HFFc6 (cell line): ENCODE data around the gene ULBP2. TPM values are rescaled to one million over a fixed set of nuclear protein-coding genes. Genes with fewer than 3 reads are reported as not detected.
"Not testable (repeated sequence)": the region's sequence is repeated elsewhere in the genome, so short reads cannot be mapped to it uniquely, and the experiment has no call there.

Experiments used
- DNase-seq: peaks from one replicate; pipeline ENCODE4 v3.0.0-alpha.2; 2018
- H3K27ac Mint-ChIP-seq: 2 replicates; pipeline ENCODE4 v1.8.0; 2020; ENCODE audit warnings: mild to moderate bottlenecking, mixed read lengths
- H3K27me3 Mint-ChIP-seq: 2 replicates; pipeline ENCODE4 v1.8.0; 2021; ENCODE audit warnings: mild to moderate bottlenecking, moderate library complexity, mixed read lengths; ENCODE audit not compliant: insufficient read depth
- H3K36me3 Mint-ChIP-seq: 2 replicates; pipeline ENCODE4 v1.8.0; 2021; ENCODE audit warnings: low read depth, mixed read lengths
- H3K4me1 Mint-ChIP-seq: 2 replicates; pipeline ENCODE4 v1.8.0; 2020; ENCODE audit warnings: low read depth, mixed read lengths
- H3K4me3 Mint-ChIP-seq: 2 replicates; pipeline ENCODE4 v1.8.0; 2020; ENCODE audit warnings: mild to moderate bottlenecking, moderate library complexity, mixed read lengths
- H3K9me3 Mint-ChIP-seq: 2 replicates; pipeline ENCODE4 v1.8.0; 2020; ENCODE audit warnings: mild to moderate bottlenecking, mixed read lengths
- total RNA-seq, 6 experiments: library from RNA; stranded (reverse); fragmentation: NEBNext Ultra II Directional; extraction: Animal tissue kit (Norgen Biotek cat#: 25700); gene quantifications; 2 replicates in 1 of 6; 3 replicates in 5 of 6; pipeline ENCODE4 v1.2.3, GENCODE V29; 2021
- TF ChIP-seq, protein P1 (sequence below): fragments of 200-600 bp; sonication (generic); IDR thresholded peaks from 2 replicates; pipeline ENCODE4 v1.5.0; 2021; ENCODE audit warnings: antibody characterized with exemption, mild to moderate bottlenecking

ULBP2 gene
- total RNA-seq, 6 experiments from 2014 or later: 16.2 to 23.2 (median 19.4) TPM

DNA sequence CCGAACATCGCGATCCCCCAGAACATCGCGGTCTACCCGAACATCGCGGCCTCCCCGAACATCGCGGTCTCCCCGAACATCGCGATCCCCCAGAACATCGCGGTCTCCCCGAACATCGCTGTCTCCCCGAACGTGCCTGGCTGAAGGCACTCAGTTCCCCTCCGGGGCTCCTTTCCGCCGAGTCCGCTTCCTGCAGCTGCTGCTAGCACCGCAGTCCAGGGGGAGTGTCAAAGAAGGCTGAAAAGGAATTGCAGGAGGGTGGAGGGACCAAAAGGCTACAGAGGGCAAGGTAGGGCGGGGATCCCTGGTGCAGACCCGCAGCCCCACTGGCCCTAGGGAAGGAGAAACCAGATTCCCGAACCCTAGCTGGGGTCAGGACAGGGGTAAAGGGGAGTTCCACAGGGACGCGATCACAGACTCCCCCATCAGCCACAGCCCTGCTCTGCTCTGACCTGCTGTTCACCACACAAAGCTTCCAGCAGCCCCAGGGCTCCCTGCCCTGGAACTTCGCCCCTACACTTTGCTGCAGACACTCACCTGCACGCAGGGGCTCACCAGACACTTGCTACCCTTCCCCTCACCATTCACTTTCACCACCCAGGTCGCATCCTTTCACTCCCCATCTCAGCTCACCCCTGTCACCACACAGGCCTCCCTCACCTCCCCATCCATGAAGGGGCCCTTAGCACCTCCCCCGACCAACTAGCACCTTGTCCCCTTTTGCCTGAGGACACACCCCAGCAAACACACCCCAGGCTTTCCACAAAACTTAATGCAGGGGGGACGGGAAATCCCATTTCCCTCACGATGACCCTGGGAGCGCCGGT lies 23.6 kb downstream of the ULBP2 start:
- Mint-ChIP-seq H3K27me3 (peaks cover 16% of the 10 kb centered on the region), H3K4me1 (peaks cover 32% of the 10 kb centered on the region), H3K27ac (no peak overlapping the region; the same call in 1 of the 2 replicates), H3K36me3 (peaks cover 13% of the 10 kb centered on the region), H3K4me3 (peak overlapping the region; percentile 95), H3K9me3 (no peaks in the 10 kb centered on the region)
- no peak for DNase-seq
- TF ChIP-seq, protein P1, sequence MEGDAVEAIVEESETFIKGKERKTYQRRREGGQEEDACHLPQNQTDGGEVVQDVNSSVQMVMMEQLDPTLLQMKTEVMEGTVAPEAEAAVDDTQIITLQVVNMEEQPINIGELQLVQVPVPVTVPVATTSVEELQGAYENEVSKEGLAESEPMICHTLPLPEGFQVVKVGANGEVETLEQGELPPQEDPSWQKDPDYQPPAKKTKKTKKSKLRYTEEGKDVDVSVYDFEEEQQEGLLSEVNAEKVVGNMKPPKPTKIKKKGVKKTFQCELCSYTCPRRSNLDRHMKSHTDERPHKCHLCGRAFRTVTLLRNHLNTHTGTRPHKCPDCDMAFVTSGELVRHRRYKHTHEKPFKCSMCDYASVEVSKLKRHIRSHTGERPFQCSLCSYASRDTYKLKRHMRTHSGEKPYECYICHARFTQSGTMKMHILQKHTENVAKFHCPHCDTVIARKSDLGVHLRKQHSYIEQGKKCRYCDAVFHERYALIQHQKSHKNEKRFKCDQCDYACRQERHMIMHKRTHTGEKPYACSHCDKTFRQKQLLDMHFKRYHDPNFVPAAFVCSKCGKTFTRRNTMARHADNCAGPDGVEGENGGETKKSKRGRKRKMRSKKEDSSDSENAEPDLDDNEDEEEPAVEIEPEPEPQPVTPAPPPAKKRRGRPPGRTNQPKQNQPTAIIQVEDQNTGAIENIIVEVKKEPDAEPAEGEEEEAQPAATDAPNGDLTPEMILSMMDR: no peak

DNA sequence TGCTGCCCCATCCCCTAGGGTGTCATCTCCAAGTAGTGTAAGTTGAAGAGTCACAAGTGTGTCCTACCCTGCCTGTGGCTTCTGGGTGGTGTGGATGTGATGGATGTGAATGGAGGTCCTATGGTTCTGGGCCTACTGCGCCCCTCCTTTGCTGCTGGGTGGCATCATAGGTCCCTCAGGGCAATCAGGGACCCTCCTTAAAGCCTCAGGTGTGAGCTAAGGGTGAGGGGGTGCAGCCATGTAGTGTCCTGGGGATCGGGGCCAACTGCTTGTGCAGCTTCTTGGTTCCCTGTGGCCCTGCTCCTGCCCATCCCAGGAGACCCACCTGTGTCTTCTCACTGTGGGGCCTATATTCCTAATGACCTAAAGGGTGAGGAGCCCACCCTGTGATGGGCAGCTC lies 24.5 kb downstream of the ULBP2 start:
- H3K4me3 Mint-ChIP-seq, DNase-seq, H3K27ac Mint-ChIP-seq, H3K9me3 Mint-ChIP-seq: not testable (repeated sequence)
- H3K27me3 Mint-ChIP-seq: peaks cover 12% of the 10 kb centered on the region
- H3K4me1 Mint-ChIP-seq: peaks cover 32% of the 10 kb centered on the region
- H3K36me3 Mint-ChIP-seq: peaks cover 14% of the 10 kb centered on the region

DNA sequence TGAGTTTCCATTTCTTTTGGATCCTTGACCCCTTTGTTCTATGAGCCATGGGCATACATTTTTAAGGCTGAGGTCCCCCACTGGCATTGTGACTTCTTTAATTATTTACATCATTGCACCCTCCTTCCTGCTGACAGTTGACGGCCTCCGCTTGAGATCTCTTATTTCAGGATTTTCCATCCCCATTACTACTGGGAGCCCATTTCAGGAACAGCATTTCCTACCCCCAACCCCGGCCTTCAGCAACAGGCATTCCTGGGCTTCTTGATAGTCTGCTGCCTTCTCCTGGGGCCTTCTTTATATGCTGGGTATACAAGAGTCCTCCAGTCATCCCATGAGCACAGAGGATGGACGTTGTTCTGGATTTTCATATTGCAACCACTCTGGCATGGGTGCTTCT lies 25.8 kb downstream of the ULBP2 start:
- Mint-ChIP-seq H3K27ac (no peak overlapping the region), H3K4me3 (no peak overlapping the region)

DNA sequence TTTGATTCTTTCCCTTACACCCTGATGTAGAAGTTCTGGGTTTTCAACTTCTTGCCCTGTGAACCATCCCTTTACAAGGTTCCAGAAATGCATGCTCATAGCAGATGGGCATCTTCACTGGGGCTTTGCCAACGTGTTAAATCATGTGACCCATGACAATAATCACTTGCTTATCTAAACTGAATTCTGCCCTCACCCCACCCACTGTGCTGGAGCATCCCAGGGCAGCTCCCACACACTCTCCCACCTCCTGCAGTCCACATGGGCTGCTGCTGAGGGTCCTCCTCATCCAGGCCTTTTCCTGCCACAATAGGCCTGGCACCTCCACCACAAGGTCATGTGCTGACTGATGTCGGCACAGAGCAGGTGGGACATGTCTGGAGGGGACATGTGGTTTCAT lies 26.2 kb downstream of the ULBP2 start:
- peaks cover 14% of the 10 kb centered on the region for H3K36me3 Mint-ChIP-seq
- peaks cover 26% of the 10 kb centered on the region for H3K4me1 Mint-ChIP-seq
- peaks cover 16% of the 10 kb centered on the region for H3K27me3 Mint-ChIP-seq
- not testable (repeated sequence) for H3K9me3 Mint-ChIP-seq, H3K27ac Mint-ChIP-seq, DNase-seq, H3K4me3 Mint-ChIP-seq

More for the DNA sequence above, 25.8 kb downstream of the ULBP2 start:
- TF ChIP-seq, protein P1: no peak
- no peak for DNase-seq
- peaks cover 15% of the 10 kb centered on the region for H3K27me3 Mint-ChIP-seq
- H3K4me1 Mint-ChIP-seq: peaks cover 30% of the 10 kb centered on the region
- H3K9me3 Mint-ChIP-seq: no peaks in the 10 kb centered on the region
- H3K36me3 Mint-ChIP-seq: peaks cover 14% of the 10 kb centered on the region

DNA sequence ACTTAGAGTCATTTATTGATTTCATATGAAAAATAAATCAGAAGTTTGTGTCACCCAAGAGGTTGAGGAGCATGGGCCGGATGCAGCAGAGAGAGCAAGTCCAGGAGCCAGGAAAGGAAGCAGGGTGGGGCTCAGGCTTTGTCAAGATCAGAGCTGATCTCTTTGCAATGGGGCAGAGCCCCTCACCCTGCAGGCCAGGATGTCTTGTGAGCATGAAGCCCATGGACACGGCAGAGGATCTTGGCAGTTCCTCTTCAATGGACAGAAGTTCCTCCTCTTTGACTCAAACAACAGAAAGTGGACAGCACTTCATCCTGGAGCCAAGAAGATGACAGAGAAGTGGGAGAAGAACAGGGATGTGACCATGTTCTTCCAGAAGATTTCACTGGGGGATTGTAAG lies 27.1 kb downstream of the ULBP2 start:
- not testable (repeated sequence) for H3K9me3 Mint-ChIP-seq
- peaks cover 17% of the 10 kb centered on the region for H3K27me3 Mint-ChIP-seq
- H3K36me3 Mint-ChIP-seq: peaks cover 14% of the 10 kb centered on the region

DNA sequence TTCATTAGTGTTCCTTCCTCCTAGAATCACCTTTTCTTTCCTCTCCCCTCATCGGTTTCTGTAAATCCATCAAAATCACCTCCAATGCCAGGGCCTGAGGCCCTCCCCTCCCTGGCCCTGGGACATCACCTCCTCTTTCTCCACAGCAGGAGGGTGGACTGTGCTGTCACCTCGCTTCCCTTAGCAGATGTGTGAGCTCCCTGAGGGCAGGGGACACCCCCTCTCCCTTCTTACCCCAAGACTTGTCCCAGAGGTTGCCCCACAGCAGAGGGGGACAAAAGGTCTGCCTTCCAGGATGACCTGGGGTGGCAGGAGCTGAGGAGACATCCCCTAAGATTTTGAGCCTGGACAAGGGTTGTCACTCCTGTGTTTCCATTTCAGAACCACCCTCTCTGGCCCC lies 27.8 kb downstream of the ULBP2 start:
- peaks cover 9% of the 10 kb centered on the region for H3K36me3 Mint-ChIP-seq
- peaks cover 12% of the 10 kb centered on the region for H3K27me3 Mint-ChIP-seq

More for the DNA sequence above, 27.1 kb downstream of the ULBP2 start:
- DNase-seq, H3K27ac Mint-ChIP-seq, H3K4me3 Mint-ChIP-seq: not testable (repeated sequence)
- H3K4me1 Mint-ChIP-seq: peaks cover 18% of the 10 kb centered on the region

DNA sequence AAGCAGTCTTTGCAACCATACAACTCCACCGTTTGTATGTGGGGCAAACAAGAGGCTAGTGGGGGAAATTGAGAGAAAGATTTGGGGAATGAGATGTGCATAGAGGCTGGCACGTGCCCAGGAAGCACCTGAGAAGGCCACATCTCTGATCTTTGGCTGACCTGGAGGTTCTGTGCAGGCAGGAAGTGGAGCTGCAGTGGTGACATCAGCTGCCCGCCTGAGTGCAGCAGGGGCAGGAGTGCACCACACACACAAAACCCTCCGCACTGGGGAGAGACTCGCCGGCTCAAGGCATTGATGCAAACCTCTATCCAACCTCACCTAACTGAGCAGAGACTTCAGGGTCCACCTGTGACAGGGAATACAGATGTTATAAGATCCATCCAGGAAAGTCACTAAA lies 32.6 kb downstream of the ULBP2 start:
- not testable (repeated sequence) for H3K4me3 Mint-ChIP-seq, DNase-seq, H3K4me1 Mint-ChIP-seq, H3K27ac Mint-ChIP-seq, H3K9me3 Mint-ChIP-seq, H3K36me3 Mint-ChIP-seq
- peaks cover 34% of the 10 kb centered on the region for H3K27me3 Mint-ChIP-seq

More for the DNA sequence above, 27.8 kb downstream of the ULBP2 start:
- H3K27ac Mint-ChIP-seq: no peak overlapping the region
- no peak overlapping the region for H3K4me3 Mint-ChIP-seq
- no peak for DNase-seq
- TF ChIP-seq, protein P1: no peak
- no peaks in the 10 kb centered on the region for H3K9me3 Mint-ChIP-seq
- H3K4me1 Mint-ChIP-seq: peaks cover 12% of the 10 kb centered on the region
